Raji (cell line): ENCODE results near the gene NLGN1.

Experiments used
- POLR2A ChIP-seq: IDR thresholded peaks from 2 replicates; pipeline ENCODE4 v1.6.1; 2011; ENCODE audit warnings: low read depth, low read length, control low read depth; ENCODE audit not compliant: insufficient read depth

Gene NLGN1

GRCh38 chr3:174016186-174016585, 618.6 kb downstream of the NLGN1 start:
- TF ChIP-seq POLR2A: no peak

DNA sequence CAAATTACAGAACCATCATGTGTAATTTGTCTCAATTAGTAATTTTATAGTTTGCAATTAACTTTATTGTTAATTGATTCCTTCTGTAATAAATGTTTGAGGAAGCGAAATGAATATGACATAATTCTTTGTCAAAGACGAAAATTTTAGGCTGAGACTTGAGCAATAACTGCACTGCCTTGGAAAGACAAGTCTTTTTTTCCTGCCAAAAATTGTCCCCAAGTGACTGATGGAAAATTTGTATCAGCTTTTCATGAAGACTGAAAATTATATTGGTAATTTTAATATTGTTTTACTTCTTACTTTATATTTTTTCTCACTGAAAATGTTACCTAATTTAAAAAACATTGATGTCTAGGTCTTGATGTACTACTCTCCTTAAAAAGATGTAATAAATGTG, 622.6 kb downstream of the NLGN1 start:
- no peak for TF ChIP-seq POLR2A

- TF ChIP-seq POLR2A: no peak
Observed at GRCh38 chr3:174023421-174023820, 625.9 kb downstream of the NLGN1 start.

GRCh38 chr3:174028673-174029072, 631.1 kb downstream of the NLGN1 start:
- TF ChIP-seq POLR2A: no peak

- no peak for TF ChIP-seq POLR2A
Observed at GRCh38 chr3:174035328-174035886, 637.9 kb downstream of the NLGN1 start.

GRCh38 chr3:174046311-174046710, 648.8 kb downstream of the NLGN1 start:
- TF ChIP-seq POLR2A: no peak

DNA sequence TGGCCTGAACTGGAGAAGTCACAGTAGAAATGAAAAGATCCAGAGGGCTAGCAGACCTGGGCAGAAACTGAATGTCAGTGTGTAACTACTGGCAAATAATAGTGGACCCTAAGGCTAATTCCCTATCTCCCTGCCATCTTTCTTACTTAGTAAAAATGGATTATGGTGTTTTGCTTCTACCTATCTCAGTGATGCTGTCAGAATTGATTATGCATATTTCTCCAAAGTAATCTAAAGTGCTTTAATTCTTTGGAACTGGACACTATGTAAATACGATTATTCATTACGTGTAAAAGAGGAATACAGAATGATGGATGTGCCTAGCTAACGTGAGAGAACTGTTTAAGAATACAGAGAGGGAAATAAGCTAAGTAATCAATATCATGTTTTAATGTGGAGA, 651.9 kb downstream of the NLGN1 start:
- TF ChIP-seq POLR2A: no peak

DNA sequence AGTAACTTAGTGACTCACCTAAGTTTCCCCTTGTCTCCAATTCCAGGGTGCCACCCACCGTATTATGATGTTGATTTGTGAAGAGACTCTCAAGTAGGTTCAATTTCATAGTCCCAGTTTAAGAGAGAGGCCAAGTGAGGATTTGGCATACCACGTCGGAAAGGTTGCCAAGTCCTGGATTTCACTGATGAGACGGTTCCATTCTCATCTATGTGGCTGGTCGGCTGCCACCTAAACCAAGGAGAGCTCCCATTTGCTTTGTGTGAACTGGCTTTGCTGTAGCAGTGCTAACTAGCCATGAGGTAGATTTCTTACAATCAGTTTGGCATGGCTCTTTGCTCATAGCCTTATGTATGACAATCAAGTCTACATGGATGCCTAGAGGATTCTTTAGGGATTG, 653.6 kb downstream of the NLGN1 start:
- no peak for TF ChIP-seq POLR2A

DNA sequence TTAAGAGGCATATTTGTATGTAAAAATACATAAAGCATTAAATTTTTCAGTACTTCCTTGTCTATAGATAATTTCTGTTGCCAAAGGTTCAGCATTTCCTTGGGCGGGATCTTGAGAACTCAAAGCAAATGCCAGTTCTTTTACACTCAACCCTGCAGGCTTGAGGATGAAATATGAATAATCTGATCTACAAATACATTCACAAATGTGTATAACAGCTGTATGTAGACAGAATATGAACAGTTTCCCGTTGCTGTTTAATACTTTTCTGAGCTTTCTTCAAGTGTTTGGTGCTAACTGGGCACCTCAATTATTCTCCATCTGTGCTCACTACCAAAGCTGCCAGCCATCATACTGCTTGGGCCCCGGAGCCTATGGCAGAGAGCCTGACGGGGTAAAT, 661.3 kb downstream of the NLGN1 start:
- no peak for TF ChIP-seq POLR2A

DNA sequence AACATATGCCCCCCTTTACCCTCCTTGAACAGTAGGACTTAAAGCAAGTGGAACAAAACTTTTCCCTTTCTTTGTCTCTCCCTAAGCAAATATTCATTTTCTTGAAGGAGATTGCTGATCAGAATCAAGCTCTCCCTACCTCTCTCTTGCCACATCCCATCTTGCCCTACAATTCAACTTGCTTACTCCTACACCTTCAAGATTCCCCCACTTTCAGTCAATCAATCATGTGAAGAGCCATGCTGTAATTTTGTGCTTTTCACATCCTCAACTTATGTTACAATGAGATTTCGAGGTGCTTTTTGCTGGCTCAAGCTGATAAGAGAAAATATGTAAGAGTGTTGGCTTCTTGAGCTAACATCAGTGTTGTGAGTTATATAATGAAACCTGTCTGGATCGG, 662.9 kb downstream of the NLGN1 start:
- TF ChIP-seq POLR2A: no peak

DNA sequence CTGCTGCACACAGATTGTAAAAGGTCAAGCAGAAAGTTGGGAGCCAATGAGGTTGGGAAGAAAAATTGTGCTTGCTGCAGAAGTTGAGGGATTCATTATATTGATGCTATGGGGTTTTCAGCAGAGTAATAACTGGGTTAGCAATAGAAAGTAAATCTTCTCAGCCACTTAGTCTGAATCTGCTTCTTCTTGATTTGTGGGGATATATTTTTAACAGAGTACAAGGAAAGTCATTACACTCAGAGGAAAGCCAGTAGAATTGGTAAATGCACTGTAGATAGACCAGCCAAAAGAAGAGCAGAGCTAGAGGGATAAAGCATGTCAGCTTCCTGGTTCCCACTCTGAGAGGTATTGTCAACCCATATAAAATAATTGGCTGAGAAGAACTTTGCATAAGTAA, 663.6 kb downstream of the NLGN1 start:
- TF ChIP-seq POLR2A: no peak

GRCh38 chr3:174061731-174062130, 664.2 kb downstream of the NLGN1 start:
- no peak for TF ChIP-seq POLR2A

DNA sequence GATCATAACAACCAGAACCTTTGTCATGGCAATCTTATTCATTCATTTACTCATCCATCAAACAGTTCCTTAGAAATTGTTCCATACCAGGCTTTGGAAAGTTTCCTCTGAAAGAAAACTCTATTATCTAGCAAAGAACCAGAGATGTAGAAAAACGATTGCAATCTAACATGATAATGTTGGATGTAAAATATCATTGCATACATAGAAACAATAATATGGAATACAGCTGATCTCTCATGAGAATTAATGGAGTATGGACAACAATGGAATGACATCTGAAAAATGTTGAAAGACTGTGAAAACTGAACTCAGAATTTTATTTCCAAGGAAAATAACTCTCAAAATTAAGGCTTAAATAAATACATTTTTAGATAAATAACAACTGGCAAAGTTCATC, 665.4 kb downstream of the NLGN1 start:
- TF ChIP-seq POLR2A: no peak

DNA sequence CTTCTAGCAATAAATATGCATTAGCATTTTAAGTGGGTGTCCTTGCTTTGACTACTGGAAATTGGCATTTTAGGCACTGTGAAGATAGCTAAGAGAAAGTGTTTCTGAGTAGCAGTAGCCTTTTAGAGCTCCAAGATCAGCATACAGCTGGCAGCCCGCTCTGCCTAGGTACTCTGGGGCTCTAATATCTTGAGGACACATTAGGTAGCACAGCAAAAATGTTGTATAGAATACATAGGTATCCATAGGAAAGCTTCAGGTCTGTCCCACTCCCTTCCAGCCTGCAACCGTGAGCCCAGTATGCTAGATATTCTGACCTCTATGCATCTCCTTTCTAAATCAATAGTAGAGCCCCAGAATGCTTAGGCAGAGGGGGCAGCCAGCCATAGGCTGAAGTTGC, 670.5 kb downstream of the NLGN1 start:
- TF ChIP-seq POLR2A: no peak

DNA sequence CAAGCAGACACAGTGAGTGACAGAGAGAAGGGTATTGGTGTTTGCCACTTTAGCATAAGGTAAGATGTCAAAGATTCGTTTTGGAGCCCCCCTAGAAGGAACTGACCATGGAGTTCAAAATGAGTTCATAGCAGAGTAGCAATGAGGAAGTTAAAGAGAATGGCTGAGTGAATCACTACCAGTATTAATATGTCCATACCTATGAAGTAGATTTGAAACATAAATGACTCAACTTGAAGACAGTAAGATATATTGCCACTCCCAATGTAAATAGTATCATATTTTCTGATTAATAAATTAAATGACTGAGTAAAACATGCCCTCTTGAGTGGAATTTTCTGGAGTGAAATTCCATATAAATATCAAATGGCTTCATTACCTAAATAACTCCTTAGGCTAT, 675.1 kb downstream of the NLGN1 start:
- TF ChIP-seq POLR2A: no peak

DNA sequence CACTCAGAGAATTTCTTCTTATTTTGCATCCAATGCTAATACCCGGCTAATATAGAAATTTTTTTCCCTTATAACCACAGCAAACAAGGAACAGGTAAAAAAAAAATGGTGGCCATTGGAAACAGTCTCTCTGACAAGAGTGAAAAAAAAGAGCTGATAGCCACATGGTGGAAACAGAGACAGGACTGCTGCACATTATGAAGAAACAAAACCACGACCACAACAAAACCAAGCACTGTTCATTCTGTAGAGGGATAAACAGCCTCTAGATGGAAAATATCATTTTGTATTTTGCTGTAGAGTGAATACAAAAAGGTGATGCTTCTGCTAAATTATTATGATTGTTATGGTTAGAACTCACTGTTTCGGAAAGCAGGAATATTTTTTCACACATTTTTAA, 686.2 kb downstream of the NLGN1 start:
- TF ChIP-seq POLR2A: no peak

GRCh38 chr3:174089592-174089991, 692.0 kb downstream of the NLGN1 start:
- TF ChIP-seq POLR2A: no peak

DNA sequence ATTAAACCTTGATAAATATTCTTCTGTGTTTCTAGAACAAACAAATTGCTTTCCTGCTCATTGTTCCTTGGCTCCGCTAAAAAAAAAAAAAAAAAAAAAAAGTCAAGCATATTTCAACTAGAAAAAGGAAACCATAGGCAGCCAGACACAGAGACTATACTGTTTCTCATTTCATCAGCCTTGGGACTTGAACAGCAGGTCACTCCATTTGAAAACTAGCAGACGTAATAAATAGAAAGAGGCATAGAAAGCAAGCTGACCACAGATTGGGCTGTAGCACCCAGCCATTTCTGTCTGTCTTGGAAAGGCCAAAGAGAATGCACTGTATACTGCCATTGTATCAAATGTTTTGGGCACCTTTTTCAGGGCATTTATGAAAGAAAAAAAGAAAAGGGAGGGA, 697.1 kb downstream of the NLGN1 start:
- no peak for TF ChIP-seq POLR2A

GRCh38 chr3:174097686-174098085, 700.1 kb downstream of the NLGN1 start:
- no peak for TF ChIP-seq POLR2A

- no peak for TF ChIP-seq POLR2A
Observed at GRCh38 chr3:174098746-174099145, 701.2 kb downstream of the NLGN1 start.
